ENCODE measurements around the gene AZU1.

GRCh38 chr19:854549-854948 is 26.9 kb downstream of the AZU1 start:
- TF ChIP-seq, protein P1, sequence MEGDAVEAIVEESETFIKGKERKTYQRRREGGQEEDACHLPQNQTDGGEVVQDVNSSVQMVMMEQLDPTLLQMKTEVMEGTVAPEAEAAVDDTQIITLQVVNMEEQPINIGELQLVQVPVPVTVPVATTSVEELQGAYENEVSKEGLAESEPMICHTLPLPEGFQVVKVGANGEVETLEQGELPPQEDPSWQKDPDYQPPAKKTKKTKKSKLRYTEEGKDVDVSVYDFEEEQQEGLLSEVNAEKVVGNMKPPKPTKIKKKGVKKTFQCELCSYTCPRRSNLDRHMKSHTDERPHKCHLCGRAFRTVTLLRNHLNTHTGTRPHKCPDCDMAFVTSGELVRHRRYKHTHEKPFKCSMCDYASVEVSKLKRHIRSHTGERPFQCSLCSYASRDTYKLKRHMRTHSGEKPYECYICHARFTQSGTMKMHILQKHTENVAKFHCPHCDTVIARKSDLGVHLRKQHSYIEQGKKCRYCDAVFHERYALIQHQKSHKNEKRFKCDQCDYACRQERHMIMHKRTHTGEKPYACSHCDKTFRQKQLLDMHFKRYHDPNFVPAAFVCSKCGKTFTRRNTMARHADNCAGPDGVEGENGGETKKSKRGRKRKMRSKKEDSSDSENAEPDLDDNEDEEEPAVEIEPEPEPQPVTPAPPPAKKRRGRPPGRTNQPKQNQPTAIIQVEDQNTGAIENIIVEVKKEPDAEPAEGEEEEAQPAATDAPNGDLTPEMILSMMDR (IDR thresholded peaks at IDR 0.05), result no peak
- no peak for TF ChIP-seq EP300 (IDR thresholded peaks at IDR 0.05)
